Right atrium auricular region (tissue), 2 donors: Measurements from ENCODE around the gene MYD88. TPM values are rescaled to one million over a fixed set of nuclear protein-coding genes. Genes with fewer than 3 reads are reported as not detected.
A peak's percentile ranks its signal among the peaks of the same experiment; 100 is the strongest.

Source experiments
- DNase-seq: peaks from one replicate; pipeline ENCODE4 v3.0.0-alpha.2; 2019; ENCODE audit warnings: low spot score
- H3K27ac ChIP-seq, 2 donors: fragments of 200-600 bp; sonication (generic); 1 replicate in 1 of 2; 2 replicates in 1 of 2; pipeline ENCODE4 v1.5.1; 2016 to 2019
- H3K27me3 ChIP-seq, 2 donors: fragments of 200-600 bp; sonication (generic); one replicate each; pipeline versions ENCODE4 v1.5.1 to v1.6.0; 2017 to 2019
- H3K36me3 ChIP-seq: fragments of 200-600 bp; sonication (generic); one replicate; pipeline ENCODE4 v1.5.1; 2016
- H3K4me1 ChIP-seq, 2 donors: fragments of 200-600 bp; sonication (generic); one replicate each; pipeline versions ENCODE4 v1.5.1 to v1.6.0; 2017 to 2019
- H3K4me3 ChIP-seq, 2 donors: fragments of 200-600 bp; sonication (generic); 1 replicate in 1 of 2; 2 replicates in 1 of 2; pipeline ENCODE4 v1.5.1; 2017 to 2019; ENCODE audit warnings: mild to moderate bottlenecking in 1 of 2, moderate library complexity in 1 of 2
- H3K9me3 ChIP-seq, 2 donors: fragments of 200-600 bp; sonication (generic); one replicate each; pipeline ENCODE4 v1.5.1; 2019
- total RNA-seq, 2 donors: library from RNA; depleted of rRNA; stranded (reverse); fragments of >200 nt; gene quantifications; one replicate each; pipeline ENCODE4 v1.1.0, GENCODE V29; 2016
- TF ChIP-seq, protein P1 (sequence below), 2 donors: fragments of 200-600 bp; sonication (generic); IDR thresholded peaks; one replicate each; pipeline ENCODE4 v1.5.1; 2019; ENCODE audit warnings: antibody characterized with exemption in 2 of 2

Gene MYD88
- total RNA-seq, 2 donors from 2014 or later = 7.1 to 14.3 TPM

GRCh38 chr3:38114875-38115644, 23.4 kb upstream of the MYD88 start:
- TF ChIP-seq, protein P1, sequence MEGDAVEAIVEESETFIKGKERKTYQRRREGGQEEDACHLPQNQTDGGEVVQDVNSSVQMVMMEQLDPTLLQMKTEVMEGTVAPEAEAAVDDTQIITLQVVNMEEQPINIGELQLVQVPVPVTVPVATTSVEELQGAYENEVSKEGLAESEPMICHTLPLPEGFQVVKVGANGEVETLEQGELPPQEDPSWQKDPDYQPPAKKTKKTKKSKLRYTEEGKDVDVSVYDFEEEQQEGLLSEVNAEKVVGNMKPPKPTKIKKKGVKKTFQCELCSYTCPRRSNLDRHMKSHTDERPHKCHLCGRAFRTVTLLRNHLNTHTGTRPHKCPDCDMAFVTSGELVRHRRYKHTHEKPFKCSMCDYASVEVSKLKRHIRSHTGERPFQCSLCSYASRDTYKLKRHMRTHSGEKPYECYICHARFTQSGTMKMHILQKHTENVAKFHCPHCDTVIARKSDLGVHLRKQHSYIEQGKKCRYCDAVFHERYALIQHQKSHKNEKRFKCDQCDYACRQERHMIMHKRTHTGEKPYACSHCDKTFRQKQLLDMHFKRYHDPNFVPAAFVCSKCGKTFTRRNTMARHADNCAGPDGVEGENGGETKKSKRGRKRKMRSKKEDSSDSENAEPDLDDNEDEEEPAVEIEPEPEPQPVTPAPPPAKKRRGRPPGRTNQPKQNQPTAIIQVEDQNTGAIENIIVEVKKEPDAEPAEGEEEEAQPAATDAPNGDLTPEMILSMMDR (IDR thresholded peaks at IDR 0.05) = no peak
- peaks cover 4% of the 10 kb centered on the region for H3K36me3 ChIP-seq
- no peaks in the 10 kb centered on the region for H3K4me1 ChIP-seq
- H3K4me3 ChIP-seq = no peak overlapping the region
- no peaks in the 10 kb centered on the region for H3K9me3 ChIP-seq
- DNase-seq = no peak
- H3K27me3 ChIP-seq = no peaks in the 10 kb centered on the region
- no peak overlapping the region for H3K27ac ChIP-seq

GRCh38 chr3:38115645-38116427, 22.6 kb upstream of the MYD88 start:
- Histone ChIP-seq H3K4me1 (no peaks in the 10 kb centered on the region), H3K9me3 (no peaks in the 10 kb centered on the region), H3K27me3 (no peaks in the 10 kb centered on the region), H3K36me3 (peaks cover 9% of the 10 kb centered on the region), H3K27ac (no peak overlapping the region), H3K4me3 (no peak overlapping the region)
- TF ChIP-seq, protein P1 (IDR thresholded peaks at IDR 0.05) = no peak
- DNase-seq = no peak

- DNase-seq = no peak
- H3K4me1 ChIP-seq = no peaks in the 10 kb centered on the region
- H3K9me3 ChIP-seq = no peaks in the 10 kb centered on the region
- peaks cover 17% of the 10 kb centered on the region for H3K36me3 ChIP-seq
- no peaks in the 10 kb centered on the region for H3K27me3 ChIP-seq
- TF ChIP-seq, protein P1 (IDR thresholded peaks at IDR 0.05) = no peak
- no peak overlapping the region for H3K4me3 ChIP-seq
- no peak overlapping the region for H3K27ac ChIP-seq
These were observed 21.8 kb upstream of the MYD88 start for GRCh38 chr3:38116471-38117162.

DNA sequence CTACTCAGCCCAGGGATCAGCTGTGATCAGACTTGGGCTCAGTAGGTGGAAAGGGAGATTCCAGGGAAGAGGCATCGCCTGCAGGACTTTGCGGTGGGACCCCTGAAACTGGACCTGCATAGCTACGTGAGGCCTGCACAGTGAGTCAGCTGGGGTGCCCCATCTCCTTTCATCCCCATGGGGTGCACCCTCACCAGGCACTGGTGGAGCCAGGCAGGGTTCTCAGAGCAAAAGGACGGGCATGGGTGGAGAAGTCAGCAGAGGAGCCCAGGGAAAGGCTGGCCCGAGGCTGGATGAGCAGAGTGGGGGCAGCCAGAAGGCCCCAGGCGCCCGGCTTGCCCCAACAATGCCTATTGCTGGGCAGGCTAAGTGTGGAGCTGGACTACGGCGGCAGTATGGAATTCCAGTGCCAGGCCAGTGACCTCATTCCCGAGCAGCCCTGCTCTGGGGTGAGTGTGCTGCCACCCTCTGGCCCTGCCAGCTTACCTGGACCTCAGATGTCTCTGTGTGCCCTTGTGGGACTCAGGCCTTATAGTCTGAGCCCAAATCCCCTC, 21.2 kb upstream of the MYD88 start:
- Histone ChIP-seq H3K4me3 (no peak overlapping the region), H3K9me3 (no peaks in the 10 kb centered on the region), H3K36me3 (peaks cover 22% of the 10 kb centered on the region), H3K27me3 (no peaks in the 10 kb centered on the region), H3K27ac (no peak overlapping the region), H3K4me1 (no peaks in the 10 kb centered on the region)
- DNase-seq = no peak
- TF ChIP-seq, protein P1 (IDR thresholded peaks at IDR 0.05) = no peak

- Histone ChIP-seq H3K36me3 (peaks cover 29% of the 10 kb centered on the region), H3K27ac (no peak overlapping the region), H3K4me1 (no peaks in the 10 kb centered on the region), H3K9me3 (no peaks in the 10 kb centered on the region), H3K27me3 (no peaks in the 10 kb centered on the region), H3K4me3 (no peak overlapping the region)
- DNase-seq = peak; percentile 69
- TF ChIP-seq, protein P1 (IDR thresholded peaks at IDR 0.05) = peak; percentile 66 to 80
These were observed 20.6 kb upstream of the MYD88 start for GRCh38 chr3:38117748-38118420.
